SK-N-SH (cell line): ENCODE data around the gene ARHGEF7. TPM values are rescaled to one million over a fixed set of nuclear protein-coding genes. Genes with fewer than 3 reads are reported as not detected.
A peak's percentile ranks its signal among the peaks of the same experiment; 100 is the strongest.

ENCODE experiments used
- CTCF ChIA-PET: fragments of 300-600, 350-600 bp; formaldehyde crosslinking; extraction: SDS; loops from one replicate; lab custom pipeline; 2021; lab: Yijun Ruan, JAX
- POLR2A ChIA-PET: fragments of 350-600 bp; sonication (Branson Sonifier 250); formaldehyde crosslinking; extraction: SDS; loops from one replicate; lab custom pipeline; 2020; ENCODE audit warnings: antibody characterized with exemption, inconsistent platforms; lab: Yijun Ruan, JAX
- DNase-seq: peaks from one replicate; pipeline ENCODE4 v3.0.0; 2012
- H2AFZ ChIP-seq: fragments of 200-600 bp; sonication (generic); 2 replicates; pipeline ENCODE4 v1.8.1; 2016; ENCODE audit warnings: antibody characterized with exemption, mild to moderate bottlenecking, low read depth
- H3F3A ChIP-seq: fragments of 200-600 bp; sonication (generic); replicated peaks from 2 replicates; pipeline ENCODE3; 2016; ENCODE audit warnings: antibody characterized with exemption, mild to moderate bottlenecking; ENCODE audit not compliant: insufficient read depth
- H3K27ac ChIP-seq, 2 experiments: fragments of 200-500 bp in 1 of 2; fragments of 200-600 bp in 1 of 2; sonication (Bioruptor generic) in 1 of 2; sonication (generic), shearing (Covaris generic) in 1 of 2; 2 replicates each; pipeline versions ENCODE4 v1.5.1 to v1.6.1; 2014 to 2016; ENCODE audit warnings: low read depth in 2 of 2, inconsistent platforms in 1 of 2, low read length in 1 of 2, mild to moderate bottlenecking in 1 of 2, mixed read lengths in 1 of 2
- H3K27me3 ChIP-seq: fragments of 200-600 bp; sonication (generic), shearing (Covaris generic); 2 replicates; pipeline ENCODE4 v1.6.1; 2016; ENCODE audit warnings: mixed run types; ENCODE audit not compliant: insufficient read depth
- H3K36me3 ChIP-seq, 2 experiments: fragments of 200-500 bp in 1 of 2; fragments of 200-600 bp in 1 of 2; sonication (Bioruptor generic) in 1 of 2; sonication (generic) in 1 of 2; replicated peaks in 1 of 2; 2 replicates each; pipeline versions ENCODE3 to v1.5.1; 2014 to 2016; ENCODE audit warnings: low read length in 1 of 2, mild to moderate bottlenecking in 1 of 2; ENCODE audit not compliant: insufficient read depth in 2 of 2, control insufficient read depth in 1 of 2
- H3K4me1 ChIP-seq, 2 experiments: fragments of 200-500 bp in 1 of 2; fragments of 200-600 bp in 1 of 2; sonication (Bioruptor generic) in 1 of 2; sonication (generic), shearing (Covaris generic) in 1 of 2; 2 replicates each; pipeline versions ENCODE4 v1.5.1 to v1.6.1; 2014 to 2016; ENCODE audit warnings: low read depth in 1 of 2, low read length in 1 of 2, mixed run types in 1 of 2; ENCODE audit not compliant: insufficient read depth in 2 of 2, control insufficient read depth in 1 of 2
- H3K4me2 ChIP-seq: fragments of 200-600 bp; sonication (generic), shearing (Covaris generic); 2 replicates; pipeline ENCODE4 v1.6.1; 2017; ENCODE audit warnings: mixed run types
- H3K4me3 ChIP-seq, 2 experiments: fragments of 200-500 bp in 1 of 2; fragments of 200-600 bp in 1 of 2; sonication (Bioruptor generic) in 1 of 2; sonication (generic), shearing (Covaris generic) in 1 of 2; 2 replicates each; pipeline versions ENCODE4 v1.5.1 to v1.8.1; 2014 to 2016; ENCODE audit warnings: low read depth in 2 of 2, inconsistent platforms in 1 of 2, low read length in 1 of 2, mild to moderate bottlenecking in 1 of 2, mixed read lengths in 1 of 2, moderate library complexity in 1 of 2
- H3K79me2 ChIP-seq: fragments of 200-600 bp; sonication (generic); 2 replicates; pipeline ENCODE4 v1.8.1; 2017; ENCODE audit warnings: mild to moderate bottlenecking; ENCODE audit not compliant: insufficient read depth
- H3K9ac ChIP-seq: fragments of 200-600 bp; sonication (generic); 2 replicates; pipeline ENCODE4 v1.6.1; 2017; ENCODE audit warnings: mixed run types
- H3K9me2 ChIP-seq: fragments of 200-600 bp; sonication (generic); 2 replicates; pipeline ENCODE4 v1.6.1; 2017; ENCODE audit warnings: mixed run types
- H3K9me3 ChIP-seq: fragments of 200-600 bp; sonication (generic); 2 replicates; pipeline ENCODE4 v1.6.1; 2017; ENCODE audit warnings: mixed run types, mild to moderate bottlenecking, moderate library complexity
- H4K20me1 ChIP-seq: fragments of 200-600 bp; sonication (generic); 2 replicates; pipeline ENCODE4 v1.6.1; 2017; ENCODE audit warnings: mild to moderate bottlenecking, mixed run types; ENCODE audit not compliant: insufficient read depth
- EP300 ChIP-seq, 2 experiments: IDR thresholded peaks; 2 replicates each; pipeline versions ENCODE4 v1.4.0 to v1.6.1; 2012; ENCODE audit warnings: borderline replicate concordance in 1 of 2, low read depth in 1 of 2, low read length in 1 of 2
- EZH2phosphoT487 ChIP-seq: fragments of 200-600 bp; sonication (generic); IDR thresholded peaks from 2 replicates; pipeline ENCODE4 v1.6.1; 2017; ENCODE audit warnings: low read depth, mixed run types, mild to moderate bottlenecking, antibody characterized with exemption, moderate library complexity, borderline replicate concordance
- FOXJ3 ChIP-seq: sonication (generic); formaldehyde crosslinking; IDR thresholded peaks from 2 replicates; pipeline ENCODE4 v1.5.1; 2020; ENCODE audit warnings: mild to moderate bottlenecking, missing genetic modification reagents
- GABPA ChIP-seq: IDR thresholded peaks from 2 replicates; pipeline ENCODE4 v1.4.0; 2012; ENCODE audit warnings: low read depth, mild to moderate bottlenecking
- IRF3 ChIP-seq: fragments of 150-350 bp; IDR thresholded peaks from 2 replicates; pipeline ENCODE4 v1.6.1; 2016; ENCODE audit warnings: mild to moderate bottlenecking, low read depth, low read length
- JUND ChIP-seq: IDR thresholded peaks from 2 replicates; pipeline ENCODE4 v1.4.0; 2012
- MAX ChIP-seq: IDR thresholded peaks from 2 replicates; pipeline ENCODE4 v1.4.0; 2012; ENCODE audit warnings: low read depth
- PBX3 ChIP-seq: IDR thresholded peaks from 2 replicates; pipeline ENCODE4; 2012
- POLR2AphosphoS5 ChIP-seq: IDR thresholded peaks from 2 replicates; pipeline ENCODE4 v1.6.1; 2012; ENCODE audit warnings: low read depth, low read length
- RAD21 ChIP-seq: IDR thresholded peaks from 2 replicates; pipeline ENCODE4 v1.6.1; 2012; ENCODE audit warnings: mild to moderate bottlenecking, low read length
- RCOR1 ChIP-seq: fragments of 150-350 bp; IDR thresholded peaks from 2 replicates; pipeline ENCODE4 v1.6.1; 2017; ENCODE audit warnings: antibody characterized with exemption, low read length
- REST ChIP-seq: IDR thresholded peaks from 2 replicates; pipeline ENCODE4 v1.6.1; 2012; ENCODE audit warnings: mild to moderate bottlenecking, low read depth, low read length, moderate library complexity
- SMC3 ChIP-seq: IDR thresholded peaks from 2 replicates; pipeline ENCODE4 v1.6.1; 2012; ENCODE audit warnings: low read depth, low read length, improper control_type of control experiment
- TEAD4 ChIP-seq: IDR thresholded peaks from 2 replicates; pipeline ENCODE4 v1.4.0; 2012; ENCODE audit warnings: mild to moderate bottlenecking, borderline replicate concordance; ENCODE audit not compliant: insufficient read depth
- USF1 ChIP-seq: IDR thresholded peaks from 2 replicates; pipeline ENCODE4 v1.4.0; 2012; ENCODE audit warnings: low read depth, borderline replicate concordance
- USF2 ChIP-seq: fragments of 150-350 bp; IDR thresholded peaks from 2 replicates; pipeline ENCODE4 v1.6.1; 2017; ENCODE audit warnings: antibody characterized with exemption, low read length, low read depth, borderline replicate concordance
- YY1 ChIP-seq: IDR thresholded peaks from 2 replicates; pipeline ENCODE4 v1.4.0; 2012; ENCODE audit warnings: low read depth, mild to moderate bottlenecking
- WGBS: methylation state at CpG from one replicate; pipeline ENCODE4 v1.1.6; 2017; ENCODE audit warnings: low lambda C conversion rate; 5-methylcytosine and 5-hydroxymethylcytosine counted together
- polyA plus RNA-seq, 3 experiments: library from polyadenylated mRNA; depleted of rRNA; stranded (reverse); fragments of >200 nt; gene quantifications; 2 replicates each; pipeline ENCODE4 v1.2.3, GENCODE V29; 2012

ARHGEF7 gene
- polyA plus RNA-seq, 1 of the 3 experiments (the other 2 are of a cell fraction), result 21.6 TPM

- TF ChIP-seq REST, result no peak
- TF ChIP-seq RCOR1, result no peak
- TF ChIP-seq FOXJ3, result peak; percentile 57; the same call in 1 of the 2 replicates
- no peak for TF ChIP-seq TEAD4
- no peak for TF ChIP-seq EZH2phosphoT487
- no peak for TF ChIP-seq SMC3
Observed at GRCh38 chr13:111117961-111118360, 2.9 kb downstream of the ARHGEF7 start (continued).

GRCh38 chr13:111118898-111119607 lies 3.9 kb downstream of the ARHGEF7 start:
- ChIA-PET POLR2A (no interaction called here), CTCF (interaction anchor here (1.0 kb wide), 1 partner anchor 51 kb away, joined by 3 read pairs; no protein-coding TSS in a partner anchor)
- Histone ChIP-seq H3K4me3 (no peak overlapping the region), H3K9ac (no peak overlapping the region), H4K20me1 (no peaks in the 10 kb centered on the region), H3F3A (no peaks in the 10 kb centered on the region), H3K79me2 (no peaks in the 10 kb centered on the region), H3K4me1 (peaks cover 0 to 37% of the 10 kb centered on the region in 2 experiments; a peak in 2 of 4 replicates), H3K36me3 (no peaks in the 10 kb centered on the region), H3K4me2 (no peak overlapping the region), H3K27me3 (peaks cover 39% of the 10 kb centered on the region), H2AFZ (no peak overlapping the region), H3K9me2 (no peaks in the 10 kb centered on the region), H3K27ac (no peak overlapping the region; a peak in 1 of 4 replicates), H3K9me3 (no peaks in the 10 kb centered on the region)
- WGBS, result 72% methylated on average over 8 of the region's 9 CpGs
- DNase-seq, result no peak
- TF ChIP-seq PBX3 (no peak), USF1 (no peak), RCOR1 (no peak), EP300 (IDR thresholded peaks at IDR 0.05; ENCODE audit: borderline replicate concordance in 1 of 2, low read depth in 1 of 2, low read length in 1 of 2) (no peak), SMC3 (no peak), MAX (no peak), REST (no peak), YY1 (no peak), JUND (no peak), USF2 (no peak), GABPA (no peak), IRF3 (no peak), RAD21 (no peak), POLR2AphosphoS5 (no peak), EZH2phosphoT487 (no peak)
